ENCODE results near the gene GCH1.
"Not testable (repeated sequence)": the region's sequence is repeated elsewhere in the genome, so short reads cannot be mapped to it uniquely, and the experiment has no call there.

The GCH1 gene

GRCh38 chr14:54804538-54805041 is 98.0 kb downstream of the GCH1 start:
- Histone ChIP-seq H3K27me3 (ENCODE audit: low read depth) (0 out of 2 replicates have a peak, but pooled peaks cover 3% of the 10 kb centered on the region), H3K36me3 (replicated peaks) (no peaks in the 10 kb centered on the region), H3K9me3 (no peaks in the 10 kb centered on the region), H3K4me1 (peaks cover 4% of the 10 kb centered on the region; the same call in 1 of the 2 replicates), H3K4me3 (no peak overlapping the region)
- no peak for DNase-seq (ENCODE audit: low spot score in 2 of 2)
- in situ Hi-C loops (cut with MboI; ENCODE audit: low sequenced_read_pairs), result no loop called here

GRCh38 chr14:54803926-54804537 is 98.6 kb downstream of the GCH1 start:
- no peak overlapping the region for H3K4me3 ChIP-seq
- 0 out of 2 replicates have a peak, but pooled peaks cover 3% of the 10 kb centered on the region for H3K27me3 ChIP-seq (ENCODE audit: low read depth)
- no peaks in the 10 kb centered on the region for H3K36me3 ChIP-seq (replicated peaks)
- in situ Hi-C loops (cut with MboI; ENCODE audit: low sequenced_read_pairs), result no loop called here
- DNase-seq (ENCODE audit: low spot score in 2 of 2), result no peak
- H3K4me1 ChIP-seq, result peaks cover 4% of the 10 kb centered on the region; the same call in 1 of the 2 replicates
- H3K9me3 ChIP-seq, result no peaks in the 10 kb centered on the region

GRCh38 chr14:54803396-54803795 is 99.2 kb downstream of the GCH1 start:
- Histone ChIP-seq H3K9me3 (no peaks in the 10 kb centered on the region), H3K4me3 (no peak overlapping the region), H3K36me3 (replicated peaks) (no peaks in the 10 kb centered on the region), H3K4me1 (peaks cover 4% of the 10 kb centered on the region; the same call in 1 of the 2 replicates), H3K27me3 (ENCODE audit: low read depth) (0 out of 2 replicates have a peak, but pooled peaks cover 3% of the 10 kb centered on the region)
- DNase-seq (ENCODE audit: low spot score in 2 of 2), result no peak
- in situ Hi-C loops (cut with MboI; ENCODE audit: low sequenced_read_pairs), result no loop called here

- H3K4me3 ChIP-seq; H3K4me1 ChIP-seq; DNase-seq (ENCODE audit: low spot score in 2 of 2); H3K36me3 ChIP-seq (replicated peaks); in situ Hi-C loops (cut with MboI; ENCODE audit: low sequenced_read_pairs); H3K27me3 ChIP-seq (ENCODE audit: low read depth); H3K9me3 ChIP-seq: not testable (repeated sequence)
These were observed 101.1 kb downstream of the GCH1 start for GRCh38 chr14:54801482-54801881.

GRCh38 chr14:54798465-54799124 is 104.0 kb downstream of the GCH1 start:
- DNase-seq (ENCODE audit: low spot score in 2 of 2), result no peak
- no peaks in the 10 kb centered on the region for H3K4me1 ChIP-seq
- in situ Hi-C loops (cut with MboI; ENCODE audit: low sequenced_read_pairs), result no loop called here
- H3K4me3 ChIP-seq, result no peak overlapping the region
- no peaks in the 10 kb centered on the region for H3K36me3 ChIP-seq (replicated peaks)
- 0 out of 2 replicates have a peak, but pooled peaks cover 3% of the 10 kb centered on the region for H3K27me3 ChIP-seq (ENCODE audit: low read depth)
- H3K9me3 ChIP-seq, result no peaks in the 10 kb centered on the region

GRCh38 chr14:54797986-54798385 is 104.6 kb downstream of the GCH1 start:
- in situ Hi-C loops (cut with MboI; ENCODE audit: low sequenced_read_pairs), result no loop called here
- Histone ChIP-seq H3K36me3 (replicated peaks) (peaks cover under 1% of the 10 kb centered on the region; the same call in 1 of the 2 replicates), H3K4me3 (no peak overlapping the region), H3K4me1 (no peaks in the 10 kb centered on the region), H3K27me3 (ENCODE audit: low read depth) (0 out of 2 replicates have a peak, but pooled peaks cover 3% of the 10 kb centered on the region), H3K9me3 (no peaks in the 10 kb centered on the region)
- DNase-seq (ENCODE audit: low spot score in 2 of 2), result no peak

GRCh38 chr14:54797556-54797955 is 105.1 kb downstream of the GCH1 start:
- Histone ChIP-seq H3K36me3 (replicated peaks) (peaks cover 4% of the 10 kb centered on the region; the same call in 1 of the 2 replicates), H3K27me3 (ENCODE audit: low read depth) (0 out of 2 replicates have a peak, but pooled peaks cover 3% of the 10 kb centered on the region), H3K4me3 (no peak overlapping the region), H3K9me3 (no peaks in the 10 kb centered on the region), H3K4me1 (no peaks in the 10 kb centered on the region)
- in situ Hi-C loops (cut with MboI; ENCODE audit: low sequenced_read_pairs), result no loop called here
- DNase-seq (ENCODE audit: low spot score in 2 of 2), result no peak

- DNase-seq (ENCODE audit: low spot score in 2 of 2), result no peak
- Histone ChIP-seq H3K27me3 (ENCODE audit: low read depth) (0 out of 2 replicates have a peak, but pooled peaks cover 3% of the 10 kb centered on the region), H3K4me1 (no peaks in the 10 kb centered on the region), H3K36me3 (replicated peaks) (peaks cover 4% of the 10 kb centered on the region; the same call in 1 of the 2 replicates), H3K9me3 (no peaks in the 10 kb centered on the region), H3K4me3 (no peak overlapping the region)
- in situ Hi-C loops (cut with MboI; ENCODE audit: low sequenced_read_pairs), result no loop called here
These were observed 105.7 kb downstream of the GCH1 start for GRCh38 chr14:54796961-54797360.

- H3K4me1 ChIP-seq, result no peaks in the 10 kb centered on the region
- DNase-seq (ENCODE audit: low spot score in 2 of 2), result no peak
- H3K36me3 ChIP-seq (replicated peaks), result peaks cover 8% of the 10 kb centered on the region; the same call in 1 of the 2 replicates
- no peaks in the 10 kb centered on the region for H3K27me3 ChIP-seq (ENCODE audit: low read depth)
- H3K9me3 ChIP-seq, result no peaks in the 10 kb centered on the region
- in situ Hi-C loops (cut with MboI; ENCODE audit: low sequenced_read_pairs), result no loop called here
- no peak overlapping the region for H3K4me3 ChIP-seq
These were observed 107.8 kb downstream of the GCH1 start for GRCh38 chr14:54794796-54795195.

GRCh38 chr14:54794159-54794558 is 108.5 kb downstream of the GCH1 start:
- Histone ChIP-seq H3K36me3 (replicated peaks) (peaks cover 9% of the 10 kb centered on the region; the same call in 1 of the 2 replicates), H3K9me3 (no peaks in the 10 kb centered on the region), H3K4me1 (no peaks in the 10 kb centered on the region), H3K4me3 (no peak overlapping the region), H3K27me3 (ENCODE audit: low read depth) (no peaks in the 10 kb centered on the region)
- no peak for DNase-seq (ENCODE audit: low spot score in 2 of 2)
- in situ Hi-C loops (cut with MboI; ENCODE audit: low sequenced_read_pairs), result no loop called here

GRCh38 chr14:54792288-54792687 is 110.3 kb downstream of the GCH1 start:
- H3K4me3 ChIP-seq, result no peak overlapping the region
- peaks cover 9% of the 10 kb centered on the region; the same call in 1 of the 2 replicates for H3K36me3 ChIP-seq (replicated peaks)
- H3K27me3 ChIP-seq (ENCODE audit: low read depth), result no peaks in the 10 kb centered on the region
- no peaks in the 10 kb centered on the region for H3K4me1 ChIP-seq
- in situ Hi-C loops (cut with MboI; ENCODE audit: low sequenced_read_pairs), result no loop called here
- no peaks in the 10 kb centered on the region for H3K9me3 ChIP-seq
- no peak for DNase-seq (ENCODE audit: low spot score in 2 of 2)
